Epithelial cell of proximal tubule (primary cell): ENCODE results near the gene FBH1. TPM values are rescaled to one million over a fixed set of nuclear protein-coding genes. Genes with fewer than 3 reads are reported as not detected.

Source experiments
- DNase-seq: peaks from one replicate; pipeline ENCODE4 v3.0.0-alpha.2; 2011; ENCODE audit warnings: low read depth
- H3K4me3 ChIP-seq: 2 replicates; pipeline ENCODE4 v1.5.1; 2011; ENCODE audit warnings: low read depth, mild to moderate bottlenecking, low read length
- total RNA-seq: library from RNA; depleted of rRNA; stranded (reverse); fragments of >200 nt; gene quantifications from 2 replicates; pipeline ENCODE4 v1.2.3, GENCODE V29; 2015
- TF ChIP-seq, protein P1 (sequence below): conservative IDR thresholded peaks from 2 replicates; pipeline ENCODE4 v1.5.1; 2012; ENCODE audit warnings: low read depth, mild to moderate bottlenecking, low read length

FBH1 gene
- total RNA-seq, 1 donor from 2014 or later = 48.3 TPM

GRCh38 chr10:5948208-5948585, 58.2 kb downstream of the FBH1 start:
- TF ChIP-seq, protein P1, sequence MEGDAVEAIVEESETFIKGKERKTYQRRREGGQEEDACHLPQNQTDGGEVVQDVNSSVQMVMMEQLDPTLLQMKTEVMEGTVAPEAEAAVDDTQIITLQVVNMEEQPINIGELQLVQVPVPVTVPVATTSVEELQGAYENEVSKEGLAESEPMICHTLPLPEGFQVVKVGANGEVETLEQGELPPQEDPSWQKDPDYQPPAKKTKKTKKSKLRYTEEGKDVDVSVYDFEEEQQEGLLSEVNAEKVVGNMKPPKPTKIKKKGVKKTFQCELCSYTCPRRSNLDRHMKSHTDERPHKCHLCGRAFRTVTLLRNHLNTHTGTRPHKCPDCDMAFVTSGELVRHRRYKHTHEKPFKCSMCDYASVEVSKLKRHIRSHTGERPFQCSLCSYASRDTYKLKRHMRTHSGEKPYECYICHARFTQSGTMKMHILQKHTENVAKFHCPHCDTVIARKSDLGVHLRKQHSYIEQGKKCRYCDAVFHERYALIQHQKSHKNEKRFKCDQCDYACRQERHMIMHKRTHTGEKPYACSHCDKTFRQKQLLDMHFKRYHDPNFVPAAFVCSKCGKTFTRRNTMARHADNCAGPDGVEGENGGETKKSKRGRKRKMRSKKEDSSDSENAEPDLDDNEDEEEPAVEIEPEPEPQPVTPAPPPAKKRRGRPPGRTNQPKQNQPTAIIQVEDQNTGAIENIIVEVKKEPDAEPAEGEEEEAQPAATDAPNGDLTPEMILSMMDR = no peak
- no peak for DNase-seq
- no peak overlapping the region for H3K4me3 ChIP-seq

DNA sequence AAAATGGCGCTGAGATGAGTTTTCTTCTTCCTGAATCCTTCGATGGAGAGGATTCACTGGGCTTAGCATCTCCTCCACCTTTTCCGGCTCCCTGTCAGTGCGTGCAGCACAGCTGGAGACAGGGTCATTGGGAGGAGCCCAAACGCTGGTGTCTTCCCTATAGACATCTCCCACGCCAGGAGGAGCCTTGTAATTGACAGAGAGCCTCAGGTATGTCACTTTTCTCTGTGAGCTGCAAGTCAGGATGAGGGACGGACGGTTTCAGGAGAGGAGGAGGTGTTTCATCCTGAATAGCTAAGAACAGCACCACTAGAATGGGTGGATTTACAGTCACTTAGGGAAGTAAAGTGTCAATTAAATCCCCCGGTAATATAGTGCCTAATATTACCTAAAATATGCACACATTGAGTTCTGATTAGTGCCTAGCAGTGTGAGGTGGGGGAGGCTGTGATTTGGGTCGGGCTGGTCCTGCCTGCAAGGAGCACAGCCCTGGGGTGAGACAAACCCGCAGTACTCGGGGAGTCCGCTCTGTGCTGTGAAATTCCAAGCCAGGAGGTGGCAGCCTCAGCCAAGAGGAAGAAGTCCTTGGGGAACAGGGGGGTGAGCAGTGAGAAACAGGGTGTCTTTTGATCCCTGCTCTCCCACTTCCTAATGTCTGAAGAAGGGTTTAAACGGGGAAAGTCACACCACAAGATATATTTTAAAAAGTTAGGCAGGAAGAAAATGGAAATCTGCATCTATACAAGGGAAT, 59.1 kb downstream of the FBH1 start:
- H3K4me3 ChIP-seq = no peak overlapping the region
- DNase-seq = no peak
- TF ChIP-seq, protein P1 = peak; percentile 75

DNA sequence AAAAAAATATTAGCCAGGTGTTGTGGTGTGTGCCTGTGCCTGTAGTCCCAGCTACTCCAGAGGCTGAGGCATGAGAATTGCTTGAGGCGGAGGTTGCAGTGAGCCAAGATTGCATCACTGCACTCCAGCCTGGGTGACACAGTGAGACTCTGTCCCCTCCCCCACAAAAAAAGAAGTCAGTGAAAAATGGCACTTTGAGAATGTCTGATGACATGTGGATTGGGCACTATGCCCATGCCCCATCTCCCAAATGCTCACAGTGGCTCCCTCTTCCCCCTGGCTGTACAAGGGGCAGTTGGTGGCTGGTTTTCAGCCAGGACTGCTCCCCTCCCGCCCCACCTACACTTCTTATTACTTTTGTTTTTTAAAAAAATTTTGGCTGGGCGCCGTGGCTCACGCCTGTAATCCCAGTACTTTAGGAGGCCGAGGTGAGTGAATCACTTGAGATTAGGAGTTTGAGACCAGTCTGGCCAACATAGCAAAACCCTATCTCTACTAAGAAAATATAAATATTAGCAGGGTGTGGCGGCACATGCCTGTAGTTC, 61.2 kb downstream of the FBH1 start:
- DNase-seq = no peak
- H3K4me3 ChIP-seq = no peak overlapping the region
- TF ChIP-seq, protein P1 = no peak

DNA sequence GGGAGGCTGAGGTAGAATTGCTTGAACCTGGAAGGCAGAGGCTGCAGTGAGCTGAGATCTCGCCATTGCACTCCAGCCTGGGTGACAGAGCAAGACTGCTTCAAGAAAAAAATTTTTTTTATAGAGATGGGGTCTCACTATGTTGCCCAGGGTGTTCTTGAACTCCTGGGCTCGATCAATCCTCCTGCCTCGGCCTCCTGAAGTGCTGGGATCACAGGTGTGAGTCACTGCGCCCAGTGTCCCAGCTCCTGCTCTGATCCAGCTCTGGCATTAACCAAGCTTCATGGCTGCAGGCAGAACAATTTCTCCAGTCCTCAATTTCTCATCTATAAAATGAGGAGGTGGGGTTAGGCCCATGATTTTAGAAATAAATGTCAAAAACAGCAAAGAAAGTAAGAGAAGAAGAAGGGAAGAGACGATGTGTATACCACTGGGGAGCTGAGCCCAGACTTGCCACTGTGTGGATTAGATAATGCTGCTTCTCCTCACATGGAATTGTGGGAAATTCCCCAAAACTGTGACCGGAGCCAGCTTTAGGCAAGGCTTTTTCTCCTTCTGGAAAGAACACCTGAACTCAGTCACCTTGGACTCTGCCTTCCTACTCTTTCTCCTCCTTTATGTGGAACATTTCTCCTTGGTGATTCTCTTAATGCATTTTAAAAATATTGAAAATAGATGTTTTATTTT, 61.8 kb downstream of the FBH1 start:
- no peak for DNase-seq
- no peak overlapping the region for H3K4me3 ChIP-seq
- TF ChIP-seq, protein P1 = no peak

DNA sequence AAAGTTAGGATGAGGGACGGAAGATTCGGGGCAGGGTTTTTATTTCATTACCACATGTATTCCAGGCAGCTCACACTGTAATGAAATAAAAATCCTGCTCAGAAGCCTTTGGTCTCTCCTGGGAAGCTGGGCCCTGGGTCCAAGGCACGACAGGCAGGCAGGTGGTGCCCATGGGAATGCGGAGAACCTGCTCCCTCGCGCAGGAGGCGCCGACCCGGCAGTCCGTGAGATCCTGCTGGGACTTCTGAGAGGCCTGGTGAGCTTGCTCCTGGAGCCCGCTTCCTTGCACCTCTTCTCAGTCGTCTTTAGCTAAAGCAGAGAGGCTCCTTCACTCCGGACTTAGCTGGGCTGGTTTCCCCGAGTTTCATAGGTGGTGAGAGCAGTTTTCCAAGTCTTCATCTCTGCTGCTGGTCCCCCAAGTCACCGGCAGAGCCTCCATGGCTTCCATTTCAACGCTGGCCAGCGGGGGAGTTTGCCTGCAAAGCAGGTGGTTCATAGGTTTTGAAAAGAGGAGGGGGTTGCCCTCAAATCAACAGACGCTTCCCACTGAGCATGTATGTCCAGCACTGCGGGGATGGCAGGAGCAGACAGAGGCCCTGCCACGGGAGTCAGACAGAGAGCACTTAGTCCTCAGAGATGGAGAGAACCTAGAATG, 62.8 kb downstream of the FBH1 start:
- TF ChIP-seq, protein P1 = no peak
- H3K4me3 ChIP-seq = no peak overlapping the region

GRCh38 chr10:5953676-5954075, 63.6 kb downstream of the FBH1 start:
- TF ChIP-seq, protein P1 = no peak
- no peak overlapping the region for H3K4me3 ChIP-seq
- no peak for DNase-seq

More for the DNA sequence above, 62.8 kb downstream of the FBH1 start:
- DNase-seq = no peak
